ENCODE results near the gene SDR42E1. TPM values are rescaled to one million over a fixed set of nuclear protein-coding genes. Genes with fewer than 3 reads are reported as not detected.

The SDR42E1 gene
- polyA plus RNA-seq, 1 donor (not counting 4 experiments of a cell fraction or from before 2014, with no cell fraction given): 20.3 TPM

DNA sequence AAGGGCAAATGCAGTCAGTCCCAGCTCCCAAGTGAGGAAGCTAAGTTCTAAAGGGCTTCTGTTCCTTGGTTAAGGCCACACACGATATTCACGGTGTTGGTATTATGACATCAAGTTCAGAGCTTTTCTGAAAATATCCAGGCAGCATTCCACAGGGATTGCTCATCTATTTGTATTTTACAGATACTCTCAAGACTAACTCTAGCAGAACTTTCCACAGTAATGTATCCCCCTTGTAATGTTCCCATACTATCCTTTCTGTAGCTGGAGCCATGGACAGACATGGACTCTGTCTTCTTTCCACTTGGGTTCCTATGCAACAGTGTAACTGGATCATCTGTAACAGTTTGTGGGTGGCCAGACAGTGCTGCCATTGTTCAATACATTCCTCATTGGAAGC lies 13.5 kb downstream of the SDR42E1 start:
- DNase-seq (ENCODE audit: low read depth, low spot score): no peak
- H3K36me3 ChIP-seq (ENCODE audit: control insufficient read depth in 2 of 2, extremely low read depth in 1 of 2, insufficient read depth in 2 of 2, low read length in 2 of 2): peaks cover 0 to 12% of the 10 kb centered on the region in 2 experiments
- no peaks in the 10 kb centered on the region for H3K9me3 ChIP-seq (ENCODE audit: control insufficient read depth, low read depth, low read length)
- no peak overlapping the region for H3K4me3 ChIP-seq (ENCODE audit: control insufficient read depth in 2 of 3, extremely low read depth in 1 of 3, insufficient read depth in 2 of 3, low read depth in 1 of 3, low read length in 3 of 3)
- dilution Hi-C loops (cut with MboI; ENCODE audit: extremely low pct_ligation_motif_present, low sequenced_read_pairs): no loop called here
- H3K4me2 ChIP-seq (ENCODE audit: control insufficient read depth, extremely low read depth, insufficient read depth, low read depth, low read length): peak overlapping the region; percentile 15
- TF ChIP-seq, protein P1, sequence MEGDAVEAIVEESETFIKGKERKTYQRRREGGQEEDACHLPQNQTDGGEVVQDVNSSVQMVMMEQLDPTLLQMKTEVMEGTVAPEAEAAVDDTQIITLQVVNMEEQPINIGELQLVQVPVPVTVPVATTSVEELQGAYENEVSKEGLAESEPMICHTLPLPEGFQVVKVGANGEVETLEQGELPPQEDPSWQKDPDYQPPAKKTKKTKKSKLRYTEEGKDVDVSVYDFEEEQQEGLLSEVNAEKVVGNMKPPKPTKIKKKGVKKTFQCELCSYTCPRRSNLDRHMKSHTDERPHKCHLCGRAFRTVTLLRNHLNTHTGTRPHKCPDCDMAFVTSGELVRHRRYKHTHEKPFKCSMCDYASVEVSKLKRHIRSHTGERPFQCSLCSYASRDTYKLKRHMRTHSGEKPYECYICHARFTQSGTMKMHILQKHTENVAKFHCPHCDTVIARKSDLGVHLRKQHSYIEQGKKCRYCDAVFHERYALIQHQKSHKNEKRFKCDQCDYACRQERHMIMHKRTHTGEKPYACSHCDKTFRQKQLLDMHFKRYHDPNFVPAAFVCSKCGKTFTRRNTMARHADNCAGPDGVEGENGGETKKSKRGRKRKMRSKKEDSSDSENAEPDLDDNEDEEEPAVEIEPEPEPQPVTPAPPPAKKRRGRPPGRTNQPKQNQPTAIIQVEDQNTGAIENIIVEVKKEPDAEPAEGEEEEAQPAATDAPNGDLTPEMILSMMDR (optimal IDR thresholded peaks at IDR 0.05 in 1 of 3, IDR thresholded peaks at IDR 0.05 in 1 of 3, conservative IDR thresholded peaks at IDR 0.05 in 1 of 3; ENCODE audit: extremely low read depth in 1 of 3, insufficient read depth in 2 of 3, low read length in 3 of 3): no peak
- no peak for TF ChIP-seq EZH2 (IDR thresholded peaks at IDR 0.05; ENCODE audit: low read length)
- no peak overlapping the region for H2AFZ ChIP-seq (ENCODE audit: control insufficient read depth, low read length)
- no peak overlapping the region for H3K9ac ChIP-seq (ENCODE audit: control insufficient read depth, extremely low read depth, insufficient read depth, low read length)
- peak; percentile 73 for FAIRE-seq
- H3K79me2 ChIP-seq (ENCODE audit: control insufficient read depth, insufficient read depth, low read length): no peaks in the 10 kb centered on the region
- H3K27me3 ChIP-seq (ENCODE audit: control insufficient read depth, extremely low read depth, insufficient read depth, low read length): no peaks in the 10 kb centered on the region
- peaks cover 3% of the 10 kb centered on the region for H4K20me1 ChIP-seq (ENCODE audit: control insufficient read depth, extremely low read depth, insufficient read depth, low read length)
- peaks cover 16% of the 10 kb centered on the region for H3K4me1 ChIP-seq (ENCODE audit: control insufficient read depth, extremely low read depth, insufficient read depth, low read length)
- peak overlapping the region; percentile 34 for H3K27ac ChIP-seq (ENCODE audit: control insufficient read depth, insufficient read depth, low read length)
- peaks cover 3% of the 10 kb centered on the region for H3K9me1 ChIP-seq (ENCODE audit: control insufficient read depth, extremely low read depth, insufficient read depth, low read length)

DNA sequence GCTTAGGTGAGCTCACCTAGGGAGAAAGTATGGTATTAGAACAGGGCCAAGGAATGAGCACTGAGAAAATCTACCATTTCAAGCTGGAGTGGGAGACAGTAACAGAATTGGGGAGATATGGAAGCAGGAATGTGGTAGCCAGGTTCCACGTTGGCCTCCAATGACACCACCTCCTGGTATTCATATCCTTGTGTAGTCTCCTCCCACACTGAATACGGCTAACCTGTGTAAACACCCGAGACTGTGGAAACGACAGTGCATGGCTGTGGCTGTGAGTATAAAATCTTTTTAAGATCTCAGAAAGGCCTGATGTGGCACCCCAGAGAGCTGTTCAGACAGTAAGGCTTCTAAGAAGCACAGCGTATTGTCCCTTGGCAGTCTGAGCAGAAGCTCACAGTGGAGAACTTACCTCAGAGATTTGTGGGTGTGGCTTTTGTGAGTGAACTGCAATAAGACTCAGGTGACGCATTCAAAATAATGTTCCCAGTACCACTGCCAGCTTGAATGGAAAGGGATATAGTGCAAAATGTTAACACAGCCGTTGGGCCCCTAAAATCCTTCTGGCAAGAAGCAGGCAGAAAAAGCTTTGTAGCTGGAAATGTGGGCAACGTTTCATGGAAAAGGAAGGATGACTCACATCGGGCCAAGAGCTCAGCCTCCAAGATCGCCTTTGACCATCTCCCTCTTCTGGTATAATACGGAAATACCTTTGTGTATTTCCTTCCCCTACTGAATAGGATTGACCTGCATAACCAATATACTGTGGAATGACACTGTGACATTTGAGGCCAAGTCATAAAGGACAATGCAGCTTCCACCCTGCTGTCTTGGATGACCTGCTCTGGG lies 14.4 kb downstream of the SDR42E1 start:
- FAIRE-seq: no peak
- H3K4me2 ChIP-seq (ENCODE audit: control insufficient read depth, extremely low read depth, insufficient read depth, low read depth, low read length): peak overlapping the region; percentile 15
- no peak for DNase-seq (ENCODE audit: low read depth, low spot score)
- H3K4me1 ChIP-seq (ENCODE audit: control insufficient read depth, extremely low read depth, insufficient read depth, low read length): peaks cover 16% of the 10 kb centered on the region
- H3K4me3 ChIP-seq (ENCODE audit: control insufficient read depth in 2 of 3, extremely low read depth in 1 of 3, insufficient read depth in 2 of 3, low read depth in 1 of 3, low read length in 3 of 3): no peak overlapping the region
- H3K9me3 ChIP-seq (ENCODE audit: control insufficient read depth, low read depth, low read length): no peaks in the 10 kb centered on the region
- no peaks in the 10 kb centered on the region for H3K27me3 ChIP-seq (ENCODE audit: control insufficient read depth, extremely low read depth, insufficient read depth, low read length)
- H4K20me1 ChIP-seq (ENCODE audit: control insufficient read depth, extremely low read depth, insufficient read depth, low read length): peaks cover 3% of the 10 kb centered on the region
- no peak overlapping the region for H2AFZ ChIP-seq (ENCODE audit: control insufficient read depth, low read length)
- dilution Hi-C loops (cut with MboI; ENCODE audit: extremely low pct_ligation_motif_present, low sequenced_read_pairs): no loop called here
- H3K9me1 ChIP-seq (ENCODE audit: control insufficient read depth, extremely low read depth, insufficient read depth, low read length): peaks cover 3% of the 10 kb centered on the region
- TF ChIP-seq, protein P1 (optimal IDR thresholded peaks at IDR 0.05 in 1 of 3, IDR thresholded peaks at IDR 0.05 in 1 of 3, conservative IDR thresholded peaks at IDR 0.05 in 1 of 3; ENCODE audit: extremely low read depth in 1 of 3, insufficient read depth in 2 of 3, low read length in 3 of 3): peak in 1 of 3 experiments; percentile 26
- TF ChIP-seq EZH2 (IDR thresholded peaks at IDR 0.05; ENCODE audit: low read length): no peak
- no peaks in the 10 kb centered on the region for H3K79me2 ChIP-seq (ENCODE audit: control insufficient read depth, insufficient read depth, low read length)
- H3K9ac ChIP-seq (ENCODE audit: control insufficient read depth, extremely low read depth, insufficient read depth, low read length): no peak overlapping the region
- H3K36me3 ChIP-seq (ENCODE audit: control insufficient read depth in 2 of 2, extremely low read depth in 1 of 2, insufficient read depth in 2 of 2, low read length in 2 of 2): peaks cover 0 to 10% of the 10 kb centered on the region in 2 experiments
- H3K27ac ChIP-seq (ENCODE audit: control insufficient read depth, insufficient read depth, low read length): peak overlapping the region; percentile 34

Measured in keratinocyte (primary cell).